GM11168 (cell line): Measurements from ENCODE around the gene MTMR10.

ENCODE experiments used
- in situ Hi-C: fragments of 300-500 bp; cut with MboI; formaldehyde crosslinking; loops from one replicate; pipeline ENCODE4 v1.12.0; 2022; ENCODE audit warnings: low sequenced_read_pairs; ENCODE audit not compliant: unreplicated experiment

Gene MTMR10

GRCh38 chr15:30962079-30962478 lies 29.3 kb downstream of the MTMR10 start:
- in situ Hi-C loops = no loop called here

DNA sequence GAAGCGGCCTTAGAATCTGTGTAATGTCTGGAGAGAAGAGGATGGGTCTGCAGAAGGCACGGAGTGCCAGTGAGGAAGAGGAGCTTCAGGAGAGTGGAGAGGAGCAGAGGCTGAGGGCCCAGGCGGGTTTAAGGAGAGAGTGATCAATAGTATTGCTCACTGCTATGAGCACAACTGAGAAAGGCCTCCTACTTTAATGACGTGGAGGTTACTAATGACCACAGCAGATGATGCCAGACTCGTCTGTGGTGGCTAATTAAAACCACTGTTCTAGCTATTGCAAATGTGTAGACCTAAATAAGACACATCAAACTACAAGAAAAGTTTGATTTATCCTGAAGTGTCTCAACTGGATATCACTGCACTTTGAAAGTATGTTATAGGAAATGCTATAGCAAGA lies 33.2 kb downstream of the MTMR10 start:
- in situ Hi-C loops = no loop called here

GRCh38 chr15:30956216-30957124 lies 35.0 kb downstream of the MTMR10 start:
- in situ Hi-C loops = no loop called here

DNA sequence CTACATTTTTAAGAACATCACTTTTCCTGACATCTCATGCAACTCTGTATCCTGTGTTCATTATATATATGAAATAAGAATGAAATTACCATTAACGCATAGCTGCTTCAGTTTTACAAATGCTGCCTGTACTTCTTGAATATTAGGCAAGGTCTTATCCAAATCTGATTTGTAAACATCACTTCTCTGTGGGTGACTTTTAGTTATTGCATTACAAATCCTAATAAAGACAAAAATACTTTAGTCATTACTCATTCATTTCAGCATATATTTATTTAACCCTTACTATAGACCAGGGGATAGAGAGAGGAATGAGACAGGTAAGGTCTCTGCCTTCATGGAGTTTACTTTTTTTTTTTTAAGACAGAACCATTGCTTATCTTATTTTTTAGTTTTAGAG lies 36.8 kb downstream of the MTMR10 start:
- in situ Hi-C loops = no loop called here

DNA sequence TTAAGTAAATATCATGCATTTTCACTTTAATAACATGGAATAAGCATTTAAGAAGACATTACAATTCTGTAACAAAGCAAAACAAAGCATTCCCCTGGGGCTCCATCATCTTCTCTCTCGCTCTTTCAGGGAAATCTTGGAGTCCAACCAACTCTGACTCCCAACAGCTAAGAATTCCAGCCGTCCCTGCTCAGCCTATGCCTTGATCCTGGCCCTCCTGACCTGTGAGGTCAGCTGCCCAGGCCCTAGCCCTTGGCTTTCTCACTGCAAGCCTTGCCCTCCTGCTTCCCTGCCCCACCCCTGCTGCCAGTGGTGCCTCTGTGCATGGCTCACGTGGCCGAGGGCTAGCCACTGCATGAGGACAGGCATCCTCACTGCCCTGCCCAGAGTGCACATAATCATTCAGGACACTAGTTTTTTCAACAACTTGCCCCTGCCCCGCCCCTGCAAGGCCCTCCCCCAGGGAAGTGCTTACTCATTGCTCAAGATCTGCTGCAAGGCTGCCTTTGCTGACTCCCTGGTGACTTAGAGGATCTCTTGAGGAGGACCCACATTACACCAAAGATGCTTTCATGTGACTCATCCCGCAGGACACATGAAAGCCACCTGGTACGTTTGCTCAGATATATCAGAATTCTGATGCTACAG lies 37.6 kb downstream of the MTMR10 start:
- in situ Hi-C loops = no loop called here

DNA sequence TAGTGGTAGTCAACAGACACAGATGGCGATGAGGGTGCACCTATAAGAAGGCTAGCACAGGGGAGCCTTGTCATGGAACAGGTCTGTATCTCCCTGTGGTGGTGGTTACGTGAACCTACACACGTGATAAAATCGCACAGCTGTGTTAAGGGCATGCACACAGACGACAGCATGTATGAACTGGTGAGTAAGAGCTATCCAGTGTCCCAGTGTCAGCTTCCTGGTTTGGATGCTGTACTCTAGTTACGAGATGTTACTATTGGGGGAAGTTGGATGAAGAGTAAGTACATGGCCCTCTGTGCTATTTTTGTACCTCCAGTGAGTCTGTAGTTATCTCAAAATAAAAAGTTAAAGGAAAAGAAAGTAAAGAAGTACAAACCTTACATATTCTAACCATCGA lies 38.2 kb downstream of the MTMR10 start:
- in situ Hi-C loops = no loop called here

DNA sequence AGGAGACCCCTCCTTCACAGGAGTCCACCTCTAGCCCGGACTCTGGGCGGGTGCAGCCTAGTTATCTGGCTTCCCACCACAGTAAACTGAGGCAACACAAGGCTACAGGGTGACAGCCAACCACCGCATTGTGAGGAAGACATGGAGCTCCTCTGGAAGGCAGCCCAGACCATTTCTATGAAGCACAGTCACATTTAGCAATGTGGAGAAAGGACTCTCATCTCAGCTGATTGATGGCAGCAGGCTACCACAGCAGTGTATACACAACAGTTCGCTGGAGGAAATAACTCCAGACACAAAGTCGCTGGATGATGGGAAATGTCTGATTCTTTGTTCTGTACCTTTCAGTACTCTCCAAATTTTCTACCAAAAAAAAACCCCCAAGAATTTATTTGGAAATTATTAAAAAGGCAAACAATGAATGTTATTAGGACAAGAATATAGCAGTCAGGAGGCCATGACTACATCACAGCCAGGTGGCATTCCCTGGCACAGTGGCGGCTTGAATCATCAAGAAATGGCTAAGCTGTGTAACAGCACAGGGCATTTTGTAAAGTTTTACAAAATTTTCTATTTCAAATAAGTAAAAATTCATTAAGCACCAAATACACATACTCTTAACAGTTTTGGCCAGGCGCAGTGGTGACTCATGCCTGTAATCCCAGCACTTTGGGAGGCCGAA lies 47.6 kb downstream of the MTMR10 start:
- in situ Hi-C loops = no loop called here

DNA sequence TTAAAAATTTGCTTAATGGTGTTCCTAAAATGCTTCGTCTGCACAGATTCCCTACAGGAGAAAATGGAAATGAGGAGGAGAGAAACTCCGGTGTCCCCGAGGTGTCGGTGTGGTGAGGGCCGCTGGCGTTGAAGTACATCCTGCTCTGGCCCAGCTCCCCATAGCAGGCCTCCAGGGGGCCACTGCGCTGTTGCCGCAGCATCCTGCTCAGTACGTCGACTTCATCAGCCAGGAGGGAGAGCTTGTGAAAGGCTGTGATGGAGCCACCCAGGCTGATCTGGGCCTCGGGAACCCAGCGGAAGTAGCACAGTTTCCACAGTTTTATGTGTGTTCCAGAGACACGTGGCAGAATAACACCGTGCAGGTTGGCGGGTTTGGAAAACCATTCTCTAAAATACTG lies 49.9 kb downstream of the MTMR10 start:
- in situ Hi-C loops = no loop called here

- in situ Hi-C loops = no loop called here
Observed at GRCh38 chr15:30940359-30940758, 51.1 kb downstream of the MTMR10 start.

DNA sequence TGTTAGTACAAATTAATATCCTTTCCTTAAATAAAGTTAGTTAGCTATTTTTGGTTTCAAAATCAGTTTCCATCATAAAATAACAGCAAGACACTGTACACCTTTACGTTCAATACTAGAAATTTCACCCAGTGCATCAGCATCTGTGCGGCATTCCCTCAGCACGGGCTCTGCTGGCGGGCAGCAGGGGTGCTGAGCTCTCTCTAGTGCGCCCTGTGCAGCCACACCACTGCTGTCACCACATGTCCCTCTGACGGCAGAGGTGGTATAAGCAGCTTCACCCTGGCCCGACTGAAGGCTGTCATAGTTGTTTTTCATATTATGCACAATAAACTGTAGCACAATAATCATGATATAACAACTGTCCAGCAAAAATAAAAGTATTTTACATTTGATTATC lies 52.3 kb downstream of the MTMR10 start:
- in situ Hi-C loops = no loop called here

- in situ Hi-C loops = no loop called here
Observed at GRCh38 chr15:30933293-30933692, 58.1 kb downstream of the MTMR10 start.

DNA sequence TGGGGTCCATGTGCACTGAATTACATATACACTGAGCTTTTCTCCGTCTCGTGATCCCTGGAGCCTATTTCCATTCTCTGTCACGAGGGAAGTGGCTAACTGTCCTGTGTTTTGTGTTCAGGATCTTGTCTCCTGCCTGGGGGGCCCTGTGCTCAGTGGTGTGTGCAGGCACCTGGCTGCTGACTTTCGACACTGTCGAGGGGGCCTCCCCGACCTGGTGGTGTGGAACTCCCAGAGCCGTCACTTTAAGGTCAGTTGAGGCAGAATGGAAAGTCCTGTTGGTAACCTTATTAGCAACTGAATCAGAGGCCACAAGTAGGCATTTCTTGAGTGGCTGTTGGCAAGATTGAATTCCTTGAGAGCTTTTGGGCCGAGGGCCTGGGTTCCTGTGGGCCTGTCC lies 61.0 kb downstream of the MTMR10 start:
- in situ Hi-C loops = no loop called here

DNA sequence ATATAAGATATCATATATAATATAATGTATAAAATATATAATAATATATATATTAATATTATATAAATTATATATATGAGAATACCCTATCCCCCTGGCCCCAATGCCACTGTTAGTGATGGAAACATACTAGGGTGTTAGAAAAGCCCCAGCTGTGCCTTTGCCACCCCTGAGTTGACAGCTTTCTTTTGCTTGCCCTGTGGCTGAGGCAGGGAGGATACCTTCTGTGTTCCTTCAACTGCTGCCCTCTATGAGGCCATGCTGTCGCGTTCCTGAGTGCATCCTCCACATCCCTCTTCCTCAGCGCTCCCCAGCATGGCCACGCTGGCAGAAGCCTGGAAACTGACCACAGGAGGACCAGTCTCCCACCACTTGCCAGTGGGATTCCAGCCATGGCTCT lies 61.4 kb downstream of the MTMR10 start:
- in situ Hi-C loops = no loop called here

DNA sequence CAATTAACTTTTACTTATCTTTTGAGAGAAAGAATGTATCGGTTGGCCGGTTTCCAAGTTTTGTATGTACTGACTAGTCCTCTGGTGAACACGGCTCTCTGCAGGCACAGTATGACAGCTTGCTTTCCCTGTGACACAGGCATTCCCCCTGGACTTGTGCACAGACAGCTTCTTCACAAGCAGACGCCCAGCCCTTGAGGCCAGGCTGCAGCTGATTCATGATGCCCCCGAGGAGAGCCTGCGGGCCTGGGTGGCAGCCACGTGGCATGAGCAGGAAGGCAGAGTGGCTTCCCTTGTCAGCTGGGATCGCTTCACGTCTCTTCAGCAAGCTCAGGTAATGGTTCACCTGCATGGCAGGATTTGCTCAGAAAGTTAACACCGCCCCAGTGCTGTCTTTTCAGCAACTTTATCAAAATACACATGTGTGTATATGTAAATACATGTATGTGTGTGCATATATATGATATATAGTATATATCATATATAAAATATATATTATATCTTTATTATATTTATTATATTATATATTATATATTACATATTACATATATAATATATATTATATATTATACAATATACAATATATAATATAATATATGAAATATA lies 62.3 kb downstream of the MTMR10 start:
- in situ Hi-C loops = no loop called here

GRCh38 chr15:30928076-30928475 lies 63.4 kb downstream of the MTMR10 start:
- in situ Hi-C loops = no loop called here

- in situ Hi-C loops = no loop called here
Observed at GRCh38 chr15:30927148-30927761, 64.2 kb downstream of the MTMR10 start.

DNA sequence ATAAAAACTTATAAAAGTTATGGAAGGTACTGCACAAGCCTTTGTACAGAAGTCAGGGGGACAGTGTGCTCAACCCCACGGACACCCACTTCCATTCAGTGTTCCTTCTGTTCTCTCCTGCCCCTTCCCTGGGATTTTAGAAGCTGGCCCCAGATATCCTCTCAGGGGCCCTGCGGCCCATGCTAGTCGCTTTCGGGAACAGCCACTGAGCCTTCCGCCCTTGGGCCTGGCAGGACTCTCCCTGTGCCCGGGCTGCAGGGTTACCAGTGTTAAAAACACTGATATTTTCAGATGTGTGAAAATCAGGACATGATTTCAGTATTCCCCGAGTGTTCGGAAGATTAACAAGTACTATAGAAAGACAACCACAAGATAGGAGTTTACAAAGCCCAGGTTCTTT lies 65.3 kb downstream of the MTMR10 start:
- in situ Hi-C loops = no loop called here

- in situ Hi-C loops = no loop called here
Observed at GRCh38 chr15:30925686-30926085, 65.7 kb downstream of the MTMR10 start.

GRCh38 chr15:30924353-30924752 lies 67.1 kb downstream of the MTMR10 start:
- in situ Hi-C loops = no loop called here

DNA sequence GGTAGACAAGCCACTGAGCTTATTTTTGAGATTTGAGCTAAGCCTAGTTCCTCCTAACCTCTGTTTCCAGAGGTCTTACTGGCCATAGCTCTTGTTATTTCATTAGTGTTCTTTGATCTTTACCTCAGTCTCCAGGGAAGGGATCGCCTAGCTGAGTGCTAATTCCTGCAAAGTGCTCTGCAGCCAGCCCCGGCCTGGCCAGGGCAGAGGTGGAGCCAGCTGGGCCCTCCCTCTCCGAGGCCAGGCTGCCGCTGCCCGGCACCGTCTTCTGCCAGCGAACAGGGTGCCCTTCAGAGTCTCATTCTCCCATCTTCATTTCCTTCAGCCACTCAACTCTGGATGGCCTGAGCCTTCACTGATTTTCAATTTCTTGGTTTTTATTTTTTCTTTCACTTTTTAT lies 68.0 kb downstream of the MTMR10 start:
- in situ Hi-C loops = no loop called here
